GM12874 (cell line): ENCODE data around the gene PDZRN4.

ENCODE experiments used
- TF ChIP-seq, protein P1 (sequence below): IDR thresholded peaks from 2 replicates; pipeline ENCODE4 v1.5.1; 2011; ENCODE audit warnings: low read depth, mild to moderate bottlenecking, control low read depth, low read length, moderate library complexity; ENCODE audit not compliant: insufficient read depth

The PDZRN4 gene

DNA sequence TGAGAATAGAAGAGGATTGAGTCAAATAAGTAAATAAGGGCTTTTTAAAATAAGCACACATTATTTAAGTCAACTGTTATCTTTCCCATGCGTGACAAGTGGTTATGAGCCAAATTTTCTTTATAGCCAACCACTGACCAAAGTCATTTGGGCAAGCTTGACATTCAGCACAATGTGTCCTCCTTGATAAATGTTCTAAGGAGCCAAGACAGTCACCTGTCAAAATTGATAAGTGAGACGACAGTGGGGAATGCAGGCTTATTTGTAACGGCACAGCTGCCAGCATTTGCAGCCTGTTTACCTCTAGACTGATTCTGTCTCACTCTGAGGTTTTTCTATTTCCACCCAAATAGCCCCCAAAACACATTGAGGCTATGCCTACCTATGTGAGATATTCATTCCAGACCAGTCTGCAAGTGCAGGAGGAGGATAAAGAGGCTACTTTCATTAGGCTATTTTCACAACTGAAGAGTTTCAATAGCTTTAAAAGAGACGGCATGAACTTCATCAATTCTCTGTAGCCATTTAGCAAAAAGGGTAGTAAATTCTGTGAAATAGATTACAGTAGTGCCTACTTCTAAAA is 339.5 kb downstream of the PDZRN4 start:
- TF ChIP-seq, protein P1, sequence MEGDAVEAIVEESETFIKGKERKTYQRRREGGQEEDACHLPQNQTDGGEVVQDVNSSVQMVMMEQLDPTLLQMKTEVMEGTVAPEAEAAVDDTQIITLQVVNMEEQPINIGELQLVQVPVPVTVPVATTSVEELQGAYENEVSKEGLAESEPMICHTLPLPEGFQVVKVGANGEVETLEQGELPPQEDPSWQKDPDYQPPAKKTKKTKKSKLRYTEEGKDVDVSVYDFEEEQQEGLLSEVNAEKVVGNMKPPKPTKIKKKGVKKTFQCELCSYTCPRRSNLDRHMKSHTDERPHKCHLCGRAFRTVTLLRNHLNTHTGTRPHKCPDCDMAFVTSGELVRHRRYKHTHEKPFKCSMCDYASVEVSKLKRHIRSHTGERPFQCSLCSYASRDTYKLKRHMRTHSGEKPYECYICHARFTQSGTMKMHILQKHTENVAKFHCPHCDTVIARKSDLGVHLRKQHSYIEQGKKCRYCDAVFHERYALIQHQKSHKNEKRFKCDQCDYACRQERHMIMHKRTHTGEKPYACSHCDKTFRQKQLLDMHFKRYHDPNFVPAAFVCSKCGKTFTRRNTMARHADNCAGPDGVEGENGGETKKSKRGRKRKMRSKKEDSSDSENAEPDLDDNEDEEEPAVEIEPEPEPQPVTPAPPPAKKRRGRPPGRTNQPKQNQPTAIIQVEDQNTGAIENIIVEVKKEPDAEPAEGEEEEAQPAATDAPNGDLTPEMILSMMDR, result no peak

DNA sequence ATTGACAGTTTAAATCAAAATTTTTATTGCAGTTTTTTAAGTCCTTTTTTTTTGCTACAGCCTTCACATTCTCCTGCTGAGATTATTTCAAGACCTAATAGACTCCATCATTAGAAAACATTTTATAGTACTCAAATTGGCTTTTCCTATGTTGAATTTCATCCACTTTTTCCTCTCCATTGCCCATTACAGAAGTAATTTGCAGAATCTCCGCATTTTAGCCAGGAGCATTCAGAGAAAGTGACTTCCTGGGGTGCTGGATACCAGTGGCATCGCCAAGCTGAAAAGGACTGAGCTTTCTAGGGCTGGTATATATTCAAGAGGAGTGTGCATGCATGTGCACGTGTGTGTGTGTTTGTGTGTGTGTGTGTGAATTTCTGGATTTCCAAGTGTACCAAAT is 340.8 kb downstream of the PDZRN4 start:
- TF ChIP-seq, protein P1, result no peak

DNA sequence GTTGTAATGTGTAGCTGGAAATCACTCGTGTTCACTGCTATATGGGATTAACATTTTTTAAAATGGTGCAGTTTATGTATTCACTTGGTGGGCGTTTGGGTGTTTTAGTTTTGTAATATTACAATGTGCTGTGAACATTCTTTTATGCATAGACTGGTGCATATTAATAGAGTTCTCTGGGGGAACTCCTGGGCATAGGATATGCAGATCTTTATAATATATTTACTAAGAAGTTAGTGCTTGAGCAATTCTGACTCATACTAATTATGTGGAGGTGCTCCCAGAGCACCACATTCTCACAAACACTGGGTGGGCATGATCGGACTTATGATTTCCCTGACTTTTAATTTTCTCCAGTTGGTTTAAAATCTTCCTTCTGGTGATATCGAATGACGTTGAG is 342.3 kb downstream of the PDZRN4 start:
- TF ChIP-seq, protein P1, result no peak

DNA sequence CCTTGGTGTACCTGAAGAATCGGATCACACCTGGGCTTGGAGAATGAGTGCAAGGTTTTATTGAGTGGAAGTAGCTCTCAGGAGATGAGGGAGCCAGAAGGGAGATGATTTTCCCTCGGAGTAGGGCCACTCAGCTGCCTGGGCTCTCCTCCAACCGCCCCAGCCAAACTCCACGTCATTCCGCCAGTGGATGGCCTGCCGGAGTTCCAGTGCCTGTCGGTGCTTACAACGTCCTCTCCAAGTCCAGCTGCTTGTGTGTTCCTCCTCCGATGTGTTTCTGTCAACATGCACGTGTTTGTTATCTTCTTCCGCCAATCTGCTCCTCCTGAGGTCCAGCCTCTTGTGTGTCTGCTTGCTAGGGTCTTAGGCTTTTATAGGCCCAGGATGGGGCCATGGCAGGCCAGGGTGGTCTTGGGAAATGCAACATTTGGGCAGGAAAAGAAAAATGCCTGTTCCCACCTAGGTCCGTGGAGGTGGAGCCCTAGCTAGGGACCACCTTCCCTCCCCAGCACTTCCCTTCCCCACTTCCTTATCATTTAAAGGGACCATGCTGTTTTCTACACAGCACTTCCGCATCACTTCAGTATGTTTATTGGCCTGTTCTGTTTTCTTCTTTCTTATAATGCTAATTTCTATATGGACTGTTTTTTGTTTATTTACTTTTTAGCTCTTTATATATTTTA is 343.2 kb downstream of the PDZRN4 start:
- TF ChIP-seq, protein P1, result no peak

DNA sequence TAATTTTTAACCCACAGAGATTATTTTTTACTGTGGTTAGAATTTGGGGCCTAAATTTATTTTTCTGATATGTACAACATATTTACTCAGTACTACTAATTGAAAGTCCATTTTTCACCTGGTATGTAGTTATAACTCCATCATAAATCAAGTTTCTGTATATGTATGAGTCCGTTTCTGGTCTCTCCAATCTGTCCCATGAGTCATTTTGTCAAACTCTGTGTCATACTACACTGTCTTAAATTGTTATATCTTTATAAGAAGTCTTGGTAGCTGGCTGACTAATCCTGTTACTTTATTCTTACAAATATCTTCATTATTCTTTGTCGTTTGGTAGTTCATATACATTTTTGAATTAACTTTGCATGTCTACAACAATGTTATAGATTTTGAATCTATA is 344.0 kb downstream of the PDZRN4 start:
- TF ChIP-seq, protein P1, result no peak

DNA sequence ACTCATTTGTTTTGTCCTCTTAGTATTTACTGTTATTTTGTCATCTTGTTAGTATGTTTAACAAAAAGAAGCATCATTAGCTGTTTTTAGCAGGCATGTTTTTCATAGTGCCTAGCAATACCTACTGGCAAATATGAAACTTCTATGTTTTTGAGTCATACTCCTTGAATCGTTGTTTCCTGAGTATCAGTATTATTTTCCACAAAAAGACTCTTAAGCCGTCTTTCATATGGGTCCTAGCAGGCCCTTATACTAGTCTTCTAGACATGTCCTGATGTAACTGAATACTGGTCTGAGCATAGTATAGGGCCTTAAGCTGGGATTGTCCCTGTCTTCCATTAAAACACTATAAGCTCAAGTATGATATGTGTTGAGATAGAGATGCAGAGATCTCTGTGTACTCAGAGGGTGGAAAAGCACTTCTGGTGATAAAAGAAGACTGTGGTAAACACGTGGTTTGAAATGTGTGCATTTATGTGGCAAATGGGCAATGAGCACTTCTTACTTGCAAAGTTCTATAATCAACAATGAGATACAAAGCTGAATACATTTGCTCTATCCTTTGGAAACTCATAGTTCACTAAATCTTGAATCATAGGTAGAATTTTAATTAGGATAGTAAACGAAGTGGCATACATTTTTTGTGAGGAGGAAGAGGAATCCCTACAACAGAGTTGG is 348.8 kb downstream of the PDZRN4 start:
- TF ChIP-seq, protein P1, result no peak

DNA sequence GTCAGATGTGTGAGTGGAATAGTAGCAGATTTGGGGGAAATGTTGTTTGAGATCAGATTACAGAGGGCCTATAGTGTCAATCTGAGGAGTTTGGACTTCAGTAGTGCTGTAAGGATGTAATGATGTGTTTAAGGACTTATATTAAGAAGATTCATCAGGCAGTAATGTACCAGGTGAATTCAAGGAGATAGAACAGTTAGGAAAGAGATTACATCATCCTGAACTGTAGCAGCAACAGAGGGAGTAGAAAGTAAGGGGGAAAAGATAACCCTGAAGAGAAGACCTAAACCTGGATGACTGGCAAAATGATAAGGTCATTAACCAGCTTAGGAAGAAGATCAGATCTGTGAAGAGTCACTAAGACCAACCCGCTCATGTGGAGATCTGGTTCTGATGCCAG is 349.4 kb downstream of the PDZRN4 start:
- TF ChIP-seq, protein P1, result no peak
